Left renal cortex interstitium (tissue), 4 donors: ENCODE results near the gene USP12. TPM values are rescaled to one million over a fixed set of nuclear protein-coding genes. Genes with fewer than 3 reads are reported as not detected.

Experiments
- DNase-seq, 4 donors: peaks; one replicate each; pipeline ENCODE4 v3.0.0-alpha.2; 2013; ENCODE audit warnings: low read depth in 4 of 4, low spot score in 2 of 4, missing footprints in 1 of 4
- polyA plus RNA-seq, 4 donors: library from polyadenylated mRNA; unstranded; fragments of 120-200 nt; gene quantifications; one replicate each; pipeline ENCODE4 v1.2.1, GENCODE V29; 2013; ENCODE audit not compliant: insufficient read length in 4 of 4

Gene USP12
- polyA plus RNA-seq, 4 donors = 29.8 to 39.7 (median 33.6) TPM

DNA sequence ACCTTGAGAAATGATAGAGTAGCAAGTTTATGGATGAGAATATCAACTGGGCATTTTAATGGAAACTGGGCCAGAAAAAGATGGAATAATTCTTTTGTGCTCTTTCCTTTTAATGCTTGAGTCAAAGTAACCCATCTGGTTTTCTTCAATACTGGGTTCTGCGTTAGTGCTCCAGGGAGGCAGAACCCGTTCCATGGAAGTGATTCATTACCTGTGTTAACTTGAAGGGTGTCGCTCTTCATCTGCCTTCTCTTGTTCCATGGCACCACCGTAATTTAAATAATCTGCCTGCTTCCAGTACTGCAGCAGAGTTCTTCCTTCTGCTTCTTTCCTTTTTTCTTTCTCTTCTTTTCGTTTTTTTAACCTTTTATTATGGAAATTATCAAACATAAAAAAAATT lies 14.7 kb upstream of the USP12 start:
- DNase-seq = no peak

- DNase-seq = no peak
Observed at GRCh38 chr13:27183561-27184147, 12.0 kb upstream of the USP12 start.

GRCh38 chr13:27182844-27183497 lies 11.4 kb upstream of the USP12 start:
- DNase-seq = no peak

GRCh38 chr13:27182054-27182453 lies 10.4 kb upstream of the USP12 start:
- DNase-seq = no peak

DNA sequence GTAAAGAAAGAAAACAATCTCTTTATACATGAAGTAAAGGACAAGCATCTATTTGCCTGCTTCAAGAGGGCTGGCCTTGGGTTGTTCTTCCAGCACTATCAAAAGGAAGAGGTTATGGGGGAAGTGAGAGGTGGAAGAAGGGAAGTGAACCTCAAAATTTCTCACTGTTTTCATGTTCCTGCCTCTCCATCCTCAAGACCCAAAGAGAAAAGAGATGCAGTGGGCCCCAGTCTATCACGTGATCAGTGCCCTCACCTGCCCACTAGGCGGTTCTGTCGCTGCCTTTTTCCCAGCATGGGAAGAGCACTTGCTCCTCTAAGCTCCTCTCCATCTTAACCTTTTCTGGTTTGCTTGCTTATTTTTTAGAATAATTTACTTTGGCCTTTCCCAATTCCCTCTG lies 6.2 kb upstream of the USP12 start:
- no peak for DNase-seq

GRCh38 chr13:27176470-27177410 lies 5.1 kb upstream of the USP12 start:
- DNase-seq = no peak

DNA sequence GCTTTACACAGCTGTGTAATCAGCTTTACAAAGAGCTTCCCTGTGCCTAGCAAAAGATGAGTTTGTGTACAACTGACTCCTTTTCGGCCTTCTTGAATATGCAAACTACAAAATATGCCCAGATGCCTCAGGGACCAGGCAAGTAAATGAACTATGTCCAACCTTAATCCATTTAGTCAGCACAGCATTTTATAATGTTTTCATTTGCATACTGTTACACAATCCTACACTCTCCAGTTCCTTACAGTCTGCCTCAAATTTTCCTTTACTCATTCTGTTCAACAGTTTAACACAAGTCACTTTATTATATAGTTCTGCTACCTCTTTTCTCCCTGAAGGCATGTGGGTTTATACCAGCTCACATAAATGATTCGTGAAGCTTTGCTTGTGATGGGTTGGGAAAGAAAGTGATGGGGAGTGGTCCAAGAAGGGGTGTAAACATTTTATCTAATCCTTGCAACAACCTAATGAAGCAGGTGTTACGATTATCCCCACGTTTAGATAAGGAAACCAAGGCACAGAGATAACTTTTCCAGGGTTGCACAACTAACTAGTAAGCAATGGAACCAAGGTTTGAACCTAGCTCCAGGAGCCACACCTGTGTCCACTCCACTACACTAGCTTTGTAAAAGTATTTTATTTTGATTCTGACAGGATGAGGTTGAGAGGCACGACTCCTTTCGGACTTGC lies 3.3 kb upstream of the USP12 start:
- DNase-seq = no peak

DNA sequence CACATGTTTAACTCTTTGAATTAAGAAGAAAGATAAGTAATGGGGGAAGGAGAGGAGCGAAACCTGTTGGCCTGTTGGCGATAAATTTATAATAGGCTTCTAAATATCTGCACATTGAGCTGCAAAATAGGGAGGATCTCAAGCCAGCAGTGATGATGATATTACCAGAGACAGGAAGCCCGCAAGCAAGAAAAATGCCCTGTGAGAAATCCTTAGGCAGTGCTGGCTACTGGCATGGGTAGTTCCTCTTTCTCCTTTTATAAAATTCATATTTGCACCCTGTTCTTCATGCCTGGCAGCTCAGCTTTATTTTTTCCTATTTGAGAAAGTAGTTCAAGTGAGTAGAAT lies 858 bp upstream of the USP12 start:
- DNase-seq = no peak

DNA sequence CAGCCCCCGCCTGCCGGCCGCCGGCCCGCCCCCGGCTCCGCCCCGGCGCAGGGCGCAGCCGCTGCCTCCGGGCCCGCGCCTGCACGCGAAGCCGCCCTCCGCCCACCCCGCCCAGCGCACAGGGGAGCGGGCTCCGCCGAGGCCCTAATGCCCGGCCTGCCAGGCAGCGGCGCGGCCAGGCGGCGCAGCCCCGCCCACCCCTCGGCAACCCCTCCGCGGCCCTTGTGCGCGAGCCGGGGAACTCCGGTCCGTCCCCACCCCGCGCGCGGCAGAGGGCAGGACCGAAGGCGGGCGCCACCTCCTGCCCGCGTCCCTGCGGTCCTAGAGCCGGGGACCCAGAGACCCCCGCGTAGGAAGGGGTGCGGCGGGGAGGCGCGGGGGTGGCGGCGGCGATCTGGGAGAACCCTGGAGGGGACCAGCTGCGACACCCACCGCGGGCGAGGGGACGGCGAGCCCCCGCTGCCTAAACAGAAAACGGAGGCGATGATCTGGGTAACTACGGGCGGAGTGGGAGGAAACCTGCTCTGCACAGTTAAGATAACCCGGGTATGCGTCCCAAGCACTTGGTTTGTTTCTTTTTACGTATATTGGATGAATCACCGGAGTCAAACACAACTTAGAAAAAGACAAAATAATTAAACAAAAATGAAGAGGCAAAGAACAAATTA lies 350 bp upstream of the USP12 start:
- peak; percentile 39 to 79 (median 76) for DNase-seq

DNA sequence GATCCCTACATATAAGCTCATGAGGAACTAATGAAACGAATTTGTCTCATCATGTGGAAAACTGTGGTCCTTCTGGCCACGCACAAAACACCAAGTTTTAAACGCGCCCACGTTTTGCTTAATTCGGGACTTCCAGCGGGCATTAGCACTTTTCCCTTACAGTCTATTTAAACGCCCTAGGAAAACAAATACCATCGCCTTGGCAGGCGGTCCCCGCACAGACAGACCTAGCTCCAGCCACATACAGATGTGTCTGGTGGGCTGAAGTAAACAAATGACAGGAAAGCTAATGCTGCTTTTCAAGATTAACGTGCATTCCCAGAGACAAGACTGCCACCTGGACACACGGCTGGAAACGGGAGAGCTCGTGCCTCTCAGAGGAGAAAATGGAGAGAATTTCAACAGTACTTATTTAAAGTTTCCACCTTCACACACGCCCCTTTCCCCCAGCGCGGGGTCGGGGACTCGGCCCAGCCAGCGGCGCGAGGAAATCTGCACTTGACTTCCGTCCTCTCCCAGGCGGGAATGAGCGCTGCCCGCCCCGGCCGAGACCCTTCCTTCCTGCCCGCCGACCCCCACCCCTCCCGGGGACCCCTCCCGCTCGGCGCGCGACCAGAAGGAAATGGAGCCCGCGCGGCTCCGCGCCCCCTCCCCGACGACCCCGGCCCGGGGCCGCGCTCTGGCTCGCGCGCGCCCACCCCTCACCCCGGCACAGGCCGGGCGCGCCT lies 931 bp downstream of the USP12 start:
- DNase-seq = peak in 3 of 4 donors; percentile 36 to 58 (median 47)

DNA sequence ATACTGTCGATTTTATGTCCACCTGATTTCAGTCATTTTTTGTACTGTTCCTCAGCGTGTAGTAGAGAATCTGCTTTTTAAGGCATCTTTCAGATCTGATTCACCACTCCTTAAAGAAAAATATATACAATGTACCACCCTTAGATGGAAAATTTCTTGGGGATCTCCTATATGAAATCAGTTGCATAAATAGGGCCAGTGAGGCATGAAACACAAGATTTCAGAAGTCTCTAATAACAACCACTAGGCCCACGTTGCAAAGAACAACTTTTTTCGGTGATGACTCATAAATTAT lies 1.4 kb downstream of the USP12 start:
- DNase-seq = no peak

- DNase-seq = no peak
Observed at GRCh38 chr13:27168906-27169657, 2.5 kb downstream of the USP12 start.

DNA sequence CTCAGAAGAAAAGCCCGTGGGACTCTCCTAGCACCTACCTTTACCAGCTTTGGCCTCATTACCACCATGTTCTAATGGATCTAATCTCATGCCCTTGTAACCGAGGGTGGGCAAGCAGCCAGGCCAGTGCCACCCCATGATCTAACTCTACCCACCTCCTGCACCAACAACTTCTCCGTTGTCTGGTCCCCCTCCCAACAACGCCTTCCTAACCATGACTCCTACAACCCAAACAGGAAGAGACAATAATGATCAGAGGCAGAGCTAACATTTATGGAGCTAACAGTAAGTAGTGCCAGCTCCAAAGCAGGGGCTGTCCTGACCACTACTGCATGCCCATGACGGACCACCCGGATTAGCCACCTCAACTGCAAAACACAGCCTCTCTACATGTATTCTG lies 3.5 kb downstream of the USP12 start:
- DNase-seq = no peak

DNA sequence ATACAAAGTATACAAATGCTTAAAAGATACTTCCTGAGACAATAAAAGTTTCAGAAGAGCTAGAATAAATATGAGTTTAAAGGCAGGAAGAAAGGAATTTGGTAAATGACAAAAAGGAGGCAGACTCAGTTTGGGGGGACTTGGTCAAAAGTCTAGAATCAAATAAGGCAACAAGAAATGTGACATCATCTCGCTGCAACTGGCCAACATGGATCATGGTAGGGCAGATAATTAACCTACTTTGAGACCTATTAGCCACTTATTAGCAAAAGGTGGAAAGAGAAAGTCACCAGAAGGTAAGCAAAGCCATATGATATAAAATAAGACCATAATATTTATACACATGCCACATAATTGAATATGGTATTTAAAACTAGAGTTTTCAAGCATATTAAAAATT lies 5.3 kb downstream of the USP12 start:
- no peak for DNase-seq

DNA sequence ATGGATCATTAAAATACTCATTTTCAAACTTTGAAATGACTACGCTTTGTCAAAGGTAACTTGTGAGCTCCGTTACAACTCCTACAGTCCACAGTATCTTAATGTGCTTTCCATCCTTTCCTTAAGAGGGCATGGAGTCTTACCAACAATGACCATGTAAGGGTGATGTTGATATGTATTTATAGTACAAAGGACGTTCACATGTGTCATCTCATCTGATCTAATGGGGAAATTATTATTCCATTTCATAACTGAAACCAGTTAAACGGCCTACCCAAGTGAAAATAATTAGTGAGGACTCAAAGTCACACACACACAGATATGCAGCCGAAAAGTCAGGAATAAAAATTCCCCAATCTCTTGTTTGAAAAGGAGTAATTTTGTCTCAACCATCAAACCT lies 9.6 kb downstream of the USP12 start:
- no peak for DNase-seq

- DNase-seq = no peak
Observed at GRCh38 chr13:27161423-27161822, 10.2 kb downstream of the USP12 start.

- DNase-seq = no peak
Observed at GRCh38 chr13:27160657-27161295, 10.8 kb downstream of the USP12 start.

- DNase-seq = no peak
Observed at GRCh38 chr13:27159806-27160563, 11.6 kb downstream of the USP12 start.
